Activated naive CD4-positive, alpha-beta T cell treated with anti-CD3 and anti-CD28 coated beads, Interleukin-2, amount 50 U/mL, for 24 hours (primary cell): ENCODE results near the gene CACFD1.

Experiments
- H3K27ac Mint-ChIP-seq: one replicate; pipeline ENCODE4 v1.8.0; 2021; ENCODE audit warnings: mild to moderate bottlenecking, mixed read lengths
- H3K27me3 Mint-ChIP-seq: one replicate; pipeline ENCODE4 v1.8.0; 2021; ENCODE audit warnings: mixed read lengths
- H3K36me3 Mint-ChIP-seq: one replicate; pipeline ENCODE4 v1.8.0; 2021; ENCODE audit warnings: mixed read lengths
- H3K4me1 Mint-ChIP-seq: one replicate; pipeline ENCODE4 v1.8.0; 2021; ENCODE audit warnings: mixed read lengths
- H3K4me3 Mint-ChIP-seq: one replicate; pipeline ENCODE4 v1.8.0; 2021; ENCODE audit warnings: mild to moderate bottlenecking, mixed read lengths
- H3K9me3 Mint-ChIP-seq: one replicate; pipeline ENCODE4 v1.8.0; 2021; ENCODE audit warnings: mixed read lengths

The CACFD1 gene

GRCh38 chr9:133459476-133460404 lies at the start of gene CACFD1:
Gene CACFD1 (plus strand): TSS chr9:133459978. CDS start chr9:133460067, 89 bp downstream.
- no peaks in the 10 kb centered on the region for H3K36me3 Mint-ChIP-seq
- no peaks in the 10 kb centered on the region for H3K9me3 Mint-ChIP-seq
- peak within 1 kb of the TSS; percentile 72 for H3K27ac Mint-ChIP-seq
- peak within 1 kb of the TSS; percentile 88 for H3K4me3 Mint-ChIP-seq
- H3K4me1 Mint-ChIP-seq = no peaks in the 10 kb centered on the region
- no peaks in the 10 kb centered on the region for H3K27me3 Mint-ChIP-seq

GRCh38 chr9:133415170-133415569 lies 44.6 kb upstream of the CACFD1 start:
- Mint-ChIP-seq H3K27me3 (no peaks in the 10 kb centered on the region), H3K4me1 (peaks cover 48% of the 10 kb centered on the region), H3K36me3 (peaks cover 7% of the 10 kb centered on the region), H3K9me3 (no peaks in the 10 kb centered on the region), H3K27ac (no peak overlapping the region), H3K4me3 (peak overlapping the region; percentile 93)

DNA sequence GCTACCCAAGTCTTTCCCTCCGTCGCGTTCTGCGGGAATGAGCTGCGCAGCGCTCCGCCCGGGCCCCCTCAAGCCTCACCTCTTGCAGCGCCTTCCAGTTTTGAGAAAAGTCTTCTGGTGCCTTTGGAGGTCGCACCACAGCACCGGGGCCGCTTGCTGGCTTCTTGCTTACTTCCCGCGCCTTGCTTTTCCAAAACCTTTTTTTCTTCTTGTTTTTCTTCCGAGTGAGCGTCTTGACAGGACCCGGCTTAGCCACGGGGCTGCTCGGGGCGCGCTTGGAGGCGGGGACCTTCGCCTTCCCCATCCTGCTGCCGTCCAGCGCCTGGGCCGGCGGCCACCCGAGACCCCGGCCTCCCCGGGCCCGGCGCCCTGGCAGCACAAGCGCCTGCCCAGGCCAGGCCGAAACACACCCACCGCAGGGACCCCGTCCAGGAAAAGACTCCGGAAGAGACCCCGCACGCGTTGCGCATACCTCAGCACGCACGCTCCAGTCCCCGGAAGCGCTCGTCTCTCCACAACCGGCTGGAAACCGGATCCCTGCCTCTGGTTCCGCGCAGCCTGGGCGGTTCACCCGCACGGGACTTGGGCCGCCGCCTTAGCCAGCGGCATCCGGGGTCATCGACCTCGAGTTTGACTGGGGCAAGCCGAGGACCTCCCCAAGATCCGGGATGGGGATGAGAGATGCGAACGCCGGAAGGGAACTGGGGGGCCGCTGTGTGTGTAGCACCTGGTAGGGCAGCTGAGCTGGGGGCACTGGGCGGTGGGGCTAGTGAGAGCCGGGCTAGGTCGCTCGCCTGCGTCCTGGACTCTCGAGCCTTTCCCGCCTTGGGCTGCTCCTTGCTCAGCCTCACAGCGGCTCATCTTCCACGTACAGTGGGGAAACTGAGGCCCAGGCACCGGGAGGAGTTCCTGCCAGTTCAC lies 42.0 kb upstream of the CACFD1 start, which contains the start of gene REXO4:
Gene REXO4, minus strand, starts transcription at position 470 of the 921 bp plus-strand sequence. Its CDS starts 166 bp downstream, at position 304.
- peaks cover 56% of the 10 kb centered on the region for H3K4me1 Mint-ChIP-seq
- H3K27me3 Mint-ChIP-seq = no peaks in the 10 kb centered on the region
- peak within 1 kb of the TSS; percentile 93 for H3K4me3 Mint-ChIP-seq
- no peaks in the 10 kb centered on the region for H3K36me3 Mint-ChIP-seq
- H3K27ac Mint-ChIP-seq = peak within 1 kb of the TSS; percentile 91
- H3K9me3 Mint-ChIP-seq = no peaks in the 10 kb centered on the region

- Mint-ChIP-seq H3K4me3 (peak overlapping the region; percentile 93), H3K36me3 (no peaks in the 10 kb centered on the region), H3K27ac (peak overlapping the region; percentile 85), H3K4me1 (peaks cover 53% of the 10 kb centered on the region), H3K27me3 (no peaks in the 10 kb centered on the region), H3K9me3 (no peaks in the 10 kb centered on the region)
Measured at GRCh38 chr9:133419005-133419404, 40.8 kb upstream of the CACFD1 start.

- H3K27ac Mint-ChIP-seq = peak overlapping the region; percentile 30
- peaks cover 39% of the 10 kb centered on the region for H3K4me1 Mint-ChIP-seq
- H3K4me3 Mint-ChIP-seq = no peak overlapping the region
- peaks cover 3% of the 10 kb centered on the region for H3K27me3 Mint-ChIP-seq
- H3K36me3 Mint-ChIP-seq = no peaks in the 10 kb centered on the region
- H3K9me3 Mint-ChIP-seq = no peaks in the 10 kb centered on the region
Measured at GRCh38 chr9:133420392-133420827, 39.4 kb upstream of the CACFD1 start.

GRCh38 chr9:133421615-133422542 lies 37.9 kb upstream of the CACFD1 start, which contains the start of gene ADAMTS13:
Gene ADAMTS13 (plus strand): TSS chr9:133422367. CDS start chr9:133422444, 77 bp downstream.
- Mint-ChIP-seq H3K4me1 (peaks cover 25% of the 10 kb centered on the region), H3K9me3 (no peaks in the 10 kb centered on the region), H3K4me3 (no peak within 1 kb of the TSS), H3K27ac (peak within 1 kb of the TSS; percentile 3), H3K27me3 (peaks cover 4% of the 10 kb centered on the region), H3K36me3 (no peaks in the 10 kb centered on the region)

GRCh38 chr9:133423216-133423615 lies 36.6 kb upstream of the CACFD1 start:
- no peak overlapping the region for H3K27ac Mint-ChIP-seq
- no peaks in the 10 kb centered on the region for H3K36me3 Mint-ChIP-seq
- no peaks in the 10 kb centered on the region for H3K9me3 Mint-ChIP-seq
- H3K4me3 Mint-ChIP-seq = no peak overlapping the region
- H3K4me1 Mint-ChIP-seq = peaks cover 28% of the 10 kb centered on the region
- H3K27me3 Mint-ChIP-seq = peaks cover 14% of the 10 kb centered on the region

DNA sequence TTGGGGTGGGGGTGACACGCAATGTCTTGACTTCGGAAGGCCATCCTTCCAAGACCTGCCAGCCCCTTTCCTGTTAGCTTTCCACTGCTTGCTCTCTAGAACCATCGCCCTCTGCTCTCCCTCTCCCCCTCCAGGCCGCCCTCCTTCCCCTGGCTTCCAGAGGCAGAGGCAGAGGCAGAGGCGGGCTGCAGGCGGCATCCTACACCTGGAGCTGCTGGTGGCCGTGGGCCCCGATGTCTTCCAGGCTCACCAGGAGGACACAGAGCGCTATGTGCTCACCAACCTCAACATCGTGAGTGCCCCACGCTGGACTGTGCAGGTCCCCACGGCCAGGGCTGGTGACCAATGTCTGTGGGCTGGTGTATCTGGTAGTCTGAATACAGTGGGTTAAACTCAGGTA lies 35.6 kb upstream of the CACFD1 start:
- no peaks in the 10 kb centered on the region for H3K9me3 Mint-ChIP-seq
- H3K27me3 Mint-ChIP-seq = peaks cover 14% of the 10 kb centered on the region
- no peak overlapping the region for H3K27ac Mint-ChIP-seq
- H3K4me3 Mint-ChIP-seq = no peak overlapping the region
- no peaks in the 10 kb centered on the region for H3K36me3 Mint-ChIP-seq
- peaks cover 18% of the 10 kb centered on the region for H3K4me1 Mint-ChIP-seq

- Mint-ChIP-seq H3K4me3 (no peak overlapping the region), H3K36me3 (no peaks in the 10 kb centered on the region), H3K4me1 (peaks cover 15% of the 10 kb centered on the region), H3K27ac (no peak overlapping the region), H3K27me3 (peaks cover 16% of the 10 kb centered on the region), H3K9me3 (no peaks in the 10 kb centered on the region)
Measured at GRCh38 chr9:133425049-133425632, 34.6 kb upstream of the CACFD1 start.

GRCh38 chr9:133426011-133426410 lies 33.8 kb upstream of the CACFD1 start:
- Mint-ChIP-seq H3K4me1 (peaks cover 10% of the 10 kb centered on the region), H3K27me3 (peaks cover 18% of the 10 kb centered on the region), H3K9me3 (no peaks in the 10 kb centered on the region), H3K36me3 (no peaks in the 10 kb centered on the region), H3K4me3 (no peak overlapping the region), H3K27ac (no peak overlapping the region)

DNA sequence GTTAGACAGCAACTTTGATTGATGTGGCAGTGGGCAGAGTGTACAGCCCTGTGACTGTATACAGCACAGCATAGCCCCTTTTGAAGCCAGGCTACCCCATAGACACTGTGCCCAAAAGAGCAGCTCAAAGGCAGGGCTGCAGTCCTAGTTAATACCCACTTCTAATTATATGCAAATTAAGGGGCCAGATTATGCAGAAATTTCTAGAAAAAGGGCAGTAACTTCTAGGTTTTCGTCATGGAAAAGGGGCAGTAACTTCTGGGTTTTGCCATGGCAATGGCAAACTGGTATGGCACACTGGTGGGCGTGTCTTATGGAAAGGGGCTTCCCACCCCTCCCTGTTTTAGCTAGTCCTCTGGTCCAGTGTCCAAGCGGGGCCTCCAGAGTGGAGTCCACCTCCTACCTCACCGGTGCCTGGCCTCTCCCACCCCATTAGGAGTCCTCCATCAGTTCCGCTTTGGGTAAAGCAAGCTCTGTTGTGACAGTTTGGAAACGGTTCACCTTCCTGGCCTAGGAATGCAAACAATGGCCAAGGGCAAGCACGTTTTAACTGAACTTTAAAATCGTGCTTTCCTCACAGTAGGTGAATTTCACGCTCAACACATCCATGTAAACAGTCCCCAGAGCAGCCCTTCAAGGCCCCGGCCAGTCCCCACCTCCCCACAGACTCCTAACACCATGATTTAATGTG lies 32.0 kb upstream of the CACFD1 start:
- Mint-ChIP-seq H3K36me3 (no peaks in the 10 kb centered on the region), H3K4me3 (peak overlapping the region; percentile 71), H3K4me1 (peaks cover 7% of the 10 kb centered on the region), H3K27ac (no peak overlapping the region), H3K9me3 (no peaks in the 10 kb centered on the region), H3K27me3 (peaks cover 18% of the 10 kb centered on the region)

- Mint-ChIP-seq H3K4me1 (peaks cover 7% of the 10 kb centered on the region), H3K27ac (no peak overlapping the region), H3K27me3 (peaks cover 18% of the 10 kb centered on the region), H3K4me3 (no peak overlapping the region), H3K9me3 (no peaks in the 10 kb centered on the region), H3K36me3 (no peaks in the 10 kb centered on the region)
Measured at GRCh38 chr9:133428617-133429101, 31.1 kb upstream of the CACFD1 start.

DNA sequence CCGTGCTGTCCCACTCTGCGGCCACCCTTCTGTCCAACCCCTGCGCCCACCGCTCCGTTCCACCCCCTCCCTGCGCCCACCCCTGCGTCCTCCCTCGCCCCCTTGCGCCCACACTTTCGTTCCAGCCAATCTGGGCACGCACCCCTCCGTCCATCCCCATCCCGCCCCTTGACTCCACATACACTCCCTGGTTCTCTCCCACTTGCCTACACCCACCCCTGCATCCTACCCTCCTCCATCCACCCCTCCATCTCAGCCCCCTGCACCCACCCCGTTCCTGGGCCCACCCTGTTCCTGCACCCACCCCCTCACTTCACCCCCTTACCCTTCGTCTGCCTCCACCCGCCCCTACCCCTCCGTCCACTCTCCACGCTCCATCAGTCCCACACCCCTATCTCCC lies 30.6 kb upstream of the CACFD1 start:
- H3K9me3 Mint-ChIP-seq = no peaks in the 10 kb centered on the region
- H3K27me3 Mint-ChIP-seq = peaks cover 18% of the 10 kb centered on the region
- no peak overlapping the region for H3K27ac Mint-ChIP-seq
- no peaks in the 10 kb centered on the region for H3K36me3 Mint-ChIP-seq
- no peak overlapping the region for H3K4me3 Mint-ChIP-seq
- H3K4me1 Mint-ChIP-seq = peaks cover 7% of the 10 kb centered on the region
